DOHH2 (cell line): ENCODE measurements around the gene AHRR.

Experiments
- H3F3A ChIP-seq: fragments of 200-600 bp; sonication (generic), shearing (Covaris generic); 2 replicates; pipeline ENCODE4 v1.6.0; 2016; ENCODE audit warnings: antibody characterized with exemption, mild to moderate bottlenecking; ENCODE audit not compliant: control insufficient read depth, insufficient read depth
- H3K27ac ChIP-seq: fragments of 200-600 bp; sonication (generic); 2 replicates; pipeline ENCODE4 v1.5.1; 2014; ENCODE audit warnings: low read depth, mild to moderate bottlenecking, low read length, moderate library complexity
- H3K27me3 ChIP-seq: fragments of 200-600 bp; sonication (generic); 2 replicates; pipeline ENCODE4 v1.6.1; 2014; ENCODE audit warnings: mild to moderate bottlenecking, low read length, mixed read lengths; ENCODE audit not compliant: control insufficient read depth
- H3K36me3 ChIP-seq: fragments of 200-600 bp; sonication (generic); 2 replicates; pipeline ENCODE4 v1.6.1; 2014; ENCODE audit warnings: mild to moderate bottlenecking, low read length, moderate library complexity, mixed read lengths; ENCODE audit not compliant: control insufficient read depth
- H3K4me1 ChIP-seq: fragments of 200-600 bp; sonication (generic); 2 replicates; pipeline ENCODE4 v1.6.1; 2014; ENCODE audit warnings: mild to moderate bottlenecking, low read length, mixed read lengths; ENCODE audit not compliant: control insufficient read depth
- H3K4me2 ChIP-seq: fragments of 200-600 bp; sonication (generic); 2 replicates; pipeline ENCODE4 v1.6.0; 2014; ENCODE audit warnings: mild to moderate bottlenecking, low read length, moderate library complexity
- H3K4me3 ChIP-seq: fragments of 200-600 bp; sonication (generic); 2 replicates; pipeline ENCODE4 v1.5.1; 2014; ENCODE audit warnings: mild to moderate bottlenecking, low read length, mixed read lengths
- H3K79me2 ChIP-seq: fragments of 200-600 bp; sonication (generic); 2 replicates; pipeline ENCODE4 v1.6.1; 2014; ENCODE audit warnings: mild to moderate bottlenecking, low read length, mixed read lengths; ENCODE audit not compliant: control insufficient read depth
- H3K9me2 ChIP-seq: fragments of 200-600 bp; sonication (generic); replicated peaks from 2 replicates; pipeline ENCODE4 v1.6.1; 2014; ENCODE audit warnings: mild to moderate bottlenecking, low read length, mixed read lengths; ENCODE audit not compliant: control insufficient read depth
- H3K9me3 ChIP-seq: fragments of 200-600 bp; sonication (generic); 2 replicates; pipeline ENCODE4 v1.6.1; 2014; ENCODE audit warnings: antibody characterized with exemption, low read length, mixed read lengths; ENCODE audit not compliant: control insufficient read depth, insufficient read depth
- H4K20me1 ChIP-seq: fragments of 200-600 bp; sonication (generic); 2 replicates; pipeline ENCODE4 v1.6.0; 2014; ENCODE audit warnings: low read depth, mild to moderate bottlenecking, antibody characterized with exemption, low read length, moderate library complexity; ENCODE audit not compliant: control insufficient read depth, insufficient read depth
- CTCF ChIP-seq: fragments of 200-600 bp; sonication (generic); IDR thresholded peaks from one replicate; pipeline ENCODE4 v1.5.1; 2014; ENCODE audit warnings: antibody characterized with exemption, mild to moderate bottlenecking, low read depth, low read length; ENCODE audit not compliant: poor library complexity, severe bottlenecking
- EZH2phosphoT487 ChIP-seq: fragments of 200-600 bp; sonication (generic); IDR thresholded peaks from 2 replicates; pipeline ENCODE4 v1.6.1; 2017; ENCODE audit warnings: borderline replicate concordance, mild to moderate bottlenecking, antibody characterized with exemption, low read length, moderate library complexity, mixed read lengths

AHRR gene

GRCh38 chr5:421287-421880 is 99.9 kb downstream of the AHRR start:
- no peak for TF ChIP-seq CTCF
- no peak for TF ChIP-seq EZH2phosphoT487
- H3K4me2 ChIP-seq: no peak overlapping the region
- no peaks in the 10 kb centered on the region for H3K27me3 ChIP-seq
- no peaks in the 10 kb centered on the region; the same call in 1 of the 2 replicates for H3F3A ChIP-seq
- H4K20me1 ChIP-seq: no peaks in the 10 kb centered on the region
- H3K4me3 ChIP-seq: no peak overlapping the region
- no peaks in the 10 kb centered on the region for H3K9me2 ChIP-seq
- H3K79me2 ChIP-seq: no peaks in the 10 kb centered on the region
- H3K36me3 ChIP-seq: peaks cover 20% of the 10 kb centered on the region
- no peak overlapping the region for H3K27ac ChIP-seq
- H3K4me1 ChIP-seq: peaks cover 33% of the 10 kb centered on the region
- no peaks in the 10 kb centered on the region for H3K9me3 ChIP-seq

- Histone ChIP-seq H4K20me1 (no peaks in the 10 kb centered on the region), H3K4me2 (no peak overlapping the region)
- no peak for TF ChIP-seq CTCF
- TF ChIP-seq EZH2phosphoT487: no peak
These were observed 100.4 kb downstream of the AHRR start for GRCh38 chr5:421901-422300.

GRCh38 chr5:422323-423232 is 101.1 kb downstream of the AHRR start:
- peaks cover 33% of the 10 kb centered on the region for H3K4me1 ChIP-seq
- TF ChIP-seq EZH2phosphoT487: no peak
- no peak for TF ChIP-seq CTCF
- no peak overlapping the region for H3K27ac ChIP-seq
- no peaks in the 10 kb centered on the region for H4K20me1 ChIP-seq
- H3K4me2 ChIP-seq: no peak overlapping the region
- H3K36me3 ChIP-seq: peaks cover 21% of the 10 kb centered on the region
- no peaks in the 10 kb centered on the region for H3K9me2 ChIP-seq
- no peaks in the 10 kb centered on the region for H3K79me2 ChIP-seq
- H3K9me3 ChIP-seq: no peaks in the 10 kb centered on the region
- no peaks in the 10 kb centered on the region for H3K27me3 ChIP-seq
- no peaks in the 10 kb centered on the region; the same call in 1 of the 2 replicates for H3F3A ChIP-seq
- no peak overlapping the region for H3K4me3 ChIP-seq

More at GRCh38 chr5:421901-422300, 100.4 kb downstream of the AHRR start:
- H3K27ac ChIP-seq: no peak overlapping the region
- no peak overlapping the region for H3K4me3 ChIP-seq
- H3F3A ChIP-seq: no peaks in the 10 kb centered on the region; the same call in 1 of the 2 replicates
- no peaks in the 10 kb centered on the region for H3K27me3 ChIP-seq
- no peaks in the 10 kb centered on the region for H3K9me2 ChIP-seq
- H3K36me3 ChIP-seq: peaks cover 20% of the 10 kb centered on the region
- peaks cover 33% of the 10 kb centered on the region for H3K4me1 ChIP-seq
- no peaks in the 10 kb centered on the region for H3K9me3 ChIP-seq
- H3K79me2 ChIP-seq: no peaks in the 10 kb centered on the region
